Chondrocyte (in vitro differentiated cells): ENCODE results near the gene CCDC24. TPM values are rescaled to one million over a fixed set of nuclear protein-coding genes. Genes with fewer than 3 reads are reported as not detected.
A peak's percentile ranks its signal among the peaks of the same experiment; 100 is the strongest.

Experiments
- DNase-seq: peaks from one replicate; pipeline ENCODE4 v3.0.0; 2021; ENCODE audit warnings: mixed read lengths, low spot score
- H3K27ac Mint-ChIP-seq: one replicate; pipeline ENCODE4 v1.8.0; 2021; ENCODE audit warnings: mild to moderate bottlenecking, moderate library complexity, mixed read lengths; ENCODE audit not compliant: unreplicated experiment
- H3K27me3 Mint-ChIP-seq: 2 replicates; pipeline ENCODE4 v1.8.0; 2021; ENCODE audit warnings: low read depth, mixed read lengths
- H3K36me3 Mint-ChIP-seq: 2 replicates; pipeline ENCODE4 v1.8.0; 2021; ENCODE audit warnings: low read depth, mixed read lengths
- H3K4me1 Mint-ChIP-seq: 2 replicates; pipeline ENCODE4 v1.8.0; 2021; ENCODE audit warnings: low read depth, mild to moderate bottlenecking, mixed read lengths
- H3K4me3 Mint-ChIP-seq: one replicate; pipeline ENCODE4 v1.8.0; 2021; ENCODE audit warnings: mild to moderate bottlenecking, moderate library complexity, mixed read lengths; ENCODE audit not compliant: unreplicated experiment
- H3K9me3 Mint-ChIP-seq: 2 replicates; pipeline ENCODE4 v1.8.0; 2021; ENCODE audit warnings: low read depth, mixed read lengths
- total RNA-seq: library from RNA; stranded (reverse); gene quantifications from 3 replicates; pipeline ENCODE4 v1.2.1, GENCODE V29; 2021
- TF ChIP-seq, protein P1 (sequence below): fragments of 200-600 bp; sonication (generic); IDR thresholded peaks from 2 replicates; pipeline ENCODE4 v1.5.0; 2021; ENCODE audit warnings: antibody characterized with exemption, mild to moderate bottlenecking, moderate library complexity

The CCDC24 gene
- total RNA-seq, 1 donor from 2014 or later = 6.3 TPM

DNA sequence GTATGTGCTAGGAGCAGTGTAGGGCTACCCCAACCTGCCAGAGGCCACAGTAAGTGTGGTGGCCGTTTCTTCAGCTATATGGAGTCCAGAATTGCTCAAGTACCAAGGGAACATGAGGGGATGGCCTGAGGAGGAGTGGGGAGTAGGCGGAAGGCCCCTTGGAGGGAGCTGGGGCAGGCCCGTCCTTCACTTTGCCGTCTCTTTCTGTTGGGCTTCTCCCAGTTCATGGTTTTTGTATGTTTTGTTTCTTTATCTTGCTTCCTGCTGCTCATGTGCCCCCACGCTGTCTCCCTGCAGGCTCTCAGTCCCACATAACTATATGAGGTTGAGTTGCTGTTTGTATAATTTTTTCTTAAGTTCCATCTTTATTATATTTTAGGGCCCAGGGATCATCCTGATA, 27.5 kb upstream of the CCDC24 start:
- no peak for DNase-seq
- Mint-ChIP-seq H3K4me1 (no peaks in the 10 kb centered on the region), H3K27ac (no peak overlapping the region), H3K36me3 (peaks cover 20% of the 10 kb centered on the region), H3K27me3 (no peaks in the 10 kb centered on the region), H3K4me3 (no peak overlapping the region), H3K9me3 (peaks cover 7% of the 10 kb centered on the region)
- TF ChIP-seq, protein P1, sequence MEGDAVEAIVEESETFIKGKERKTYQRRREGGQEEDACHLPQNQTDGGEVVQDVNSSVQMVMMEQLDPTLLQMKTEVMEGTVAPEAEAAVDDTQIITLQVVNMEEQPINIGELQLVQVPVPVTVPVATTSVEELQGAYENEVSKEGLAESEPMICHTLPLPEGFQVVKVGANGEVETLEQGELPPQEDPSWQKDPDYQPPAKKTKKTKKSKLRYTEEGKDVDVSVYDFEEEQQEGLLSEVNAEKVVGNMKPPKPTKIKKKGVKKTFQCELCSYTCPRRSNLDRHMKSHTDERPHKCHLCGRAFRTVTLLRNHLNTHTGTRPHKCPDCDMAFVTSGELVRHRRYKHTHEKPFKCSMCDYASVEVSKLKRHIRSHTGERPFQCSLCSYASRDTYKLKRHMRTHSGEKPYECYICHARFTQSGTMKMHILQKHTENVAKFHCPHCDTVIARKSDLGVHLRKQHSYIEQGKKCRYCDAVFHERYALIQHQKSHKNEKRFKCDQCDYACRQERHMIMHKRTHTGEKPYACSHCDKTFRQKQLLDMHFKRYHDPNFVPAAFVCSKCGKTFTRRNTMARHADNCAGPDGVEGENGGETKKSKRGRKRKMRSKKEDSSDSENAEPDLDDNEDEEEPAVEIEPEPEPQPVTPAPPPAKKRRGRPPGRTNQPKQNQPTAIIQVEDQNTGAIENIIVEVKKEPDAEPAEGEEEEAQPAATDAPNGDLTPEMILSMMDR = no peak

DNA sequence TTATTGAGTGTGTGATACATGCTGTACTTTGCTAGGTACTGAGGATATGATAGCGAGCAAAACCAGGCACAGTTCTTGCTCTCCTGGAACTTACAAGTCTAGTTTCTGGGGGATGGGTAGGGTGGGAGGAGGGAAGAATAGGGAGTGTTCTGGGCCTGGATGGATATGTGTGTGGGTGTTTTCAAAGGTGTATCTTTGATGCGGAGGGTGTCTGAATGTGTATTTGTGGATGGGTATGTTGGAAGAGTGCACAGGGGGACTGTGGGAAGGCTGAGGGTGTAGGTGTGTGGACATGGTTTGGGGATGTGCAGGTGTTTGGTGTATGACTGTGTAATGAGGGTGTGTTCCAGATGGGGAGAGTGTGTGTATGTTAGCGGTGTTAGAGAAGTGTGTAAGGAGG, 26.1 kb upstream of the CCDC24 start:
- Mint-ChIP-seq H3K4me3 (no peak overlapping the region), H3K27ac (no peak overlapping the region), H3K36me3 (peaks cover 18% of the 10 kb centered on the region), H3K27me3 (no peaks in the 10 kb centered on the region), H3K4me1 (peaks cover 11% of the 10 kb centered on the region), H3K9me3 (peaks cover 7% of the 10 kb centered on the region)
- TF ChIP-seq, protein P1 = no peak
- DNase-seq = no peak

DNA sequence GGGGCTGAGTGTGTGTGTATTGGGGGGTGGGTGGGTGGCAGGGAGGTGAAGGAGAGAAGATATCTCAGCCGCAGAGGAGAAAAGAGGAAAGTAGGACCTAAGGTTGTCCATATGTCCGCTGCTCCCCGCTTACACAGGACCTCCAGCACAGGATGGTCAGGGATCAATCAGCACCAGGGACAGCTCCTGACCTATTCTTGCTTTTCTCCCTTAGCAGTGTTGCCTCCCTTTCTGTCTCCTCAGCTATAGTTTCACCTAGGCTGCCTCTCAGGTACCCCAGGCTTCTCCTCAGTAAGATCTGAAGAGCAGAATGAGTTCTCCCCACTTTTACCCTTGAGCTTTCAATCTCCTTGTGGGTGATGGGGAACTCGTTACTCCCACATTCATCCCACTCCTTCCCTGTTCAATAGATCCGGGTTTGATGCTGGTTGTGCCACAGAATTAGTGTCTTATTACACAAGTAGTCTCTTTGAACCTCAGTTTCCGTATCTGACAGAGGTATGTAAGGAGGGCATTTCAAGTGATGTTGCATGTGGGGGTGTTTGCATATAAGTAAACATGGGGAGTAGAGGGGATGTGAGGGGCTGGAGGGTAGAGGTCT, 23.0 kb upstream of the CCDC24 start:
- TF ChIP-seq, protein P1 = no peak
- no peak for DNase-seq
- H3K9me3 Mint-ChIP-seq = peaks cover 7% of the 10 kb centered on the region
- no peak overlapping the region for H3K4me3 Mint-ChIP-seq
- peaks cover 9% of the 10 kb centered on the region for H3K36me3 Mint-ChIP-seq
- H3K4me1 Mint-ChIP-seq = peaks cover 19% of the 10 kb centered on the region
- H3K27ac Mint-ChIP-seq = no peak overlapping the region
- no peaks in the 10 kb centered on the region for H3K27me3 Mint-ChIP-seq

GRCh38 chr1:43969416-43969745, 22.0 kb upstream of the CCDC24 start:
- DNase-seq = no peak
- Mint-ChIP-seq H3K27me3 (no peaks in the 10 kb centered on the region), H3K4me3 (peak overlapping the region; percentile 98), H3K36me3 (peaks cover 9% of the 10 kb centered on the region), H3K27ac (peak overlapping the region; percentile 71), H3K9me3 (peaks cover 7% of the 10 kb centered on the region), H3K4me1 (peaks cover 26% of the 10 kb centered on the region)
- TF ChIP-seq, protein P1 = no peak

DNA sequence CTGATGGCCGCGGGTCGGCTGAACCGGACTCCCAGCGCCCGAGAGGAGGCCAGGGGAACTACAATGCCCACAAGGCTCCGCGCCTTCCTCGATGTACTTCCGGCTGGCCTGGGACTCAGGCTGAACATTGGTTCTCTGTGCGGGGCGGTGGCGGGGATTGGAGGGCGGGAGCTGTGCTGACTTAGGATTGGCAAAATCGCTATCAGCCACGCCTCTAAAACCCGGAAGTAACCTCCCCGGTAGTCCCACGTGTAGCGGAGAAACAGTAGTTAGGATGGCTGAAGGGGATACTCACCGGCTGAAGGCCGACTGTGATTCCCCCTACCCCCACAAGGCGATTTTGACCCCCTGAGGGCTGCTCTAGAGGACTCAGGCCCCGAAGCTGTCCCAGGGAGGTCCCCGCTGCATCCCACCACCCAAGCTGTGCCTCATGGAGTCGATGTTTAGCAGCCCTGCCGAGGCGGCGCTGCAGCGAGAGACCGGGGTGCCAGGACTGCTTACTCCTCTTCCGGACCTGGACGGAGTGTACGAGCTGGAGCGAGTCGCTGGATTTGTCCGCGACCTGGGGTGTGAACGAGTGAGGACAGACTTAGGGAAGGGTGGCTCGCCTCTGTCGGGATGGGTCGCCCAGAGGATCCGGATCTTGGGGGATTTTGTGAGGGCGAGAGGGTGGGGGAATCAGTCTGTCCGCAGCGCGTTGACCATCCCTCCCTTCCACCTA, 21.5 kb upstream of the CCDC24 start, which contains the start of gene DPH2:
TSS of gene DPH2 (plus strand) at position 265 of the 721 bp plus-strand sequence. CDS start at position 431, 166 bp downstream.
- DNase-seq = no peak
- Mint-ChIP-seq H3K9me3 (peaks cover 7% of the 10 kb centered on the region), H3K27ac (peak within 1 kb of the TSS; percentile 91), H3K27me3 (no peaks in the 10 kb centered on the region), H3K4me1 (peaks cover 26% of the 10 kb centered on the region), H3K36me3 (peaks cover 9% of the 10 kb centered on the region), H3K4me3 (peak within 1 kb of the TSS; percentile 98)
- TF ChIP-seq, protein P1 = peak; percentile 37
